ENCODE data around the gene ARRB1.

DNA sequence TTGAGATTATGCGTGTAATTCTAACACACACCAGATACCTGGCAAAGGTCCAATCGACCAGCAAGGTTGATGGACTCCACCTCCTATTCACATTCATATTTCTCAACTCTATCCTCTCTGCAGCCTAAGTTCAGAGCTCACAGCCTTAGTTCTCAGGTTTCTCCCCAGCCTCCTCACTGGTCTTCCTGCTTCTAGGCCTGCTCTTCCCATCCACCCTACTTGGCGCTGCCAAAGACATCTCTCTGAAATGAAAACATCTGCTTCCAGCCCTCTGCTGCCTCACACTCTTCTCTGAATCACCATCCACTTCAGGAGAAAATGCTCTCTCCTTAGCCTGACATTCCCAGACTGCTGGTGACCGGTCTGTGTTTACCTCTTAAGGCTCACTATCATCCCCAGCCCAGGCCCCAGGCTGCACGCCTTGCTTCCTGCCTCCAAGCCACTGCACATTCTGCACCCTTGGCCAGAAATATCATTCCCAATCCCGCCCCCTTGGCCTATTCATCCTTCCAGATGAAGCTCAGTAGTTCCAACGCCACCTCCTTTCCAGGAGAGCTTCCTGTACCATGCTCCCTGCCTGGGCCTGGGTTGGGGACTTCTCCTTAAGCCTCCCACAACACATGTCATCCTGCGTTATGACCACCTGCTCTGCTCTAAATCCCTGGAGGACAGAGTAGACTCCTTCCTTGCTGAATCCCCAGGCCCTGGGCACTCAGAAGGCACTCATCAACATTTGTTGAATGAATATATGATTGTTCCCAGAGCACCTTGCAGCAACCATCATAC is 3.5 kb downstream of the ARRB1 start:
- TF ChIP-seq, protein P1, sequence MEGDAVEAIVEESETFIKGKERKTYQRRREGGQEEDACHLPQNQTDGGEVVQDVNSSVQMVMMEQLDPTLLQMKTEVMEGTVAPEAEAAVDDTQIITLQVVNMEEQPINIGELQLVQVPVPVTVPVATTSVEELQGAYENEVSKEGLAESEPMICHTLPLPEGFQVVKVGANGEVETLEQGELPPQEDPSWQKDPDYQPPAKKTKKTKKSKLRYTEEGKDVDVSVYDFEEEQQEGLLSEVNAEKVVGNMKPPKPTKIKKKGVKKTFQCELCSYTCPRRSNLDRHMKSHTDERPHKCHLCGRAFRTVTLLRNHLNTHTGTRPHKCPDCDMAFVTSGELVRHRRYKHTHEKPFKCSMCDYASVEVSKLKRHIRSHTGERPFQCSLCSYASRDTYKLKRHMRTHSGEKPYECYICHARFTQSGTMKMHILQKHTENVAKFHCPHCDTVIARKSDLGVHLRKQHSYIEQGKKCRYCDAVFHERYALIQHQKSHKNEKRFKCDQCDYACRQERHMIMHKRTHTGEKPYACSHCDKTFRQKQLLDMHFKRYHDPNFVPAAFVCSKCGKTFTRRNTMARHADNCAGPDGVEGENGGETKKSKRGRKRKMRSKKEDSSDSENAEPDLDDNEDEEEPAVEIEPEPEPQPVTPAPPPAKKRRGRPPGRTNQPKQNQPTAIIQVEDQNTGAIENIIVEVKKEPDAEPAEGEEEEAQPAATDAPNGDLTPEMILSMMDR (IDR thresholded peaks at IDR 0.05), result no peak
- no peak for TF ChIP-seq POLR2A (IDR thresholded peaks at IDR 0.05)
